Mucosa of gallbladder (tissue), 1 donor: ENCODE data around the gene ISCU. TPM values are rescaled to one million over a fixed set of nuclear protein-coding genes. Genes with fewer than 3 reads are reported as not detected.
"Not testable (repeated sequence)": the region's sequence is repeated elsewhere in the genome, so short reads cannot be mapped to it uniquely, and the experiment has no call there.

ENCODE experiments used
- DNase-seq: peaks from one replicate; pipeline ENCODE4 v3.0.0-alpha.2; 2020; ENCODE audit warnings: low spot score
- total RNA-seq: library from RNA; stranded (reverse); gene quantifications from one replicate; pipeline ENCODE4 v1.2.1, GENCODE V29; 2021
- donor health status: DM: no; HTN: no; CAD: no.

ISCU gene
- total RNA-seq, 1 donor from 2014 or later: 129 TPM

DNA sequence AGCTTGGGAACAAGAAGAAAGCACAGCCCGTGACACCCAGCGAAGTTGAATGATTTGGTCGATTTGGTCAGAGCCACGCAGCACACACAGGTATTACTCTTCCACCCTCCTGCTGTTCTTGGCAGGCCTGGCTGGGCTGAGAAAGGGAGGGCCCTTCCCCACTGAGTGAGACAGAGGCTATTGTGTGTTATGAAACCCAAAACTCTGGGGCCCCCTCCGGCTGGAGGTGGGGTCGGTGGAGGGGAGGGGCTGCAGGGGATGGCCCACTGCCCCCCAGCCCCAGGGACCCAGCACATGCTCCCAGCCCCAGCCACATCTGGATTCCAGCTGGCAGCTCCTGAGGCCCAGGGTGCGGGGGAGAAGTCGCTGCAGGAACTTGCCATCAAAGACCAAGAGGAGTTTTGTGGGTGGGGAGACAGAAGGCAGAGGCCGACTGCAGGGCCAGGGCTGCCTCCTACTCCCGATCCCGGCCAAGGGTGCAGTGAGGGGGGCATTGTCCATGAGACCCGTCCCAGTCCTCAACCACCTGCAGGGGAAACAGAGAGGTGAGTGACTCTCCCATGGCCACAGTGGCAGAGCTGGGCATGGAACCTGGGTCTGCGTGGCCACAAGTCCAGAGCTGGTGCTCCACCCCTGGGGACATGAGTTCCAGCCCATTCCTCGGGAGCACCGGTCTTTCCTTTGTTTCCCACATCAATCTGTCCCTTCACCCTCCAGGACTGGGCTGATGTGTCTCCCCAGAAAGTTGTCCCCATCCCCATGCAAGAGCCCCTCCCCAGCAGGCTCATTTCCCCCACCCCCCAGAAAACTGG is 26.8 kb downstream of the ISCU start:
- DNase-seq: no peak

GRCh38 chr12:108589840-108590229 is 27.4 kb downstream of the ISCU start:
- DNase-seq: no peak

- not testable (repeated sequence) for DNase-seq
Measured at GRCh38 chr12:108590463-108590862, 28.1 kb downstream of the ISCU start.

- DNase-seq: no peak
Measured at GRCh38 chr12:108591267-108591980, 29.0 kb downstream of the ISCU start.

GRCh38 chr12:108592033-108592909 is 29.9 kb downstream of the ISCU start:
- DNase-seq: no peak

DNA sequence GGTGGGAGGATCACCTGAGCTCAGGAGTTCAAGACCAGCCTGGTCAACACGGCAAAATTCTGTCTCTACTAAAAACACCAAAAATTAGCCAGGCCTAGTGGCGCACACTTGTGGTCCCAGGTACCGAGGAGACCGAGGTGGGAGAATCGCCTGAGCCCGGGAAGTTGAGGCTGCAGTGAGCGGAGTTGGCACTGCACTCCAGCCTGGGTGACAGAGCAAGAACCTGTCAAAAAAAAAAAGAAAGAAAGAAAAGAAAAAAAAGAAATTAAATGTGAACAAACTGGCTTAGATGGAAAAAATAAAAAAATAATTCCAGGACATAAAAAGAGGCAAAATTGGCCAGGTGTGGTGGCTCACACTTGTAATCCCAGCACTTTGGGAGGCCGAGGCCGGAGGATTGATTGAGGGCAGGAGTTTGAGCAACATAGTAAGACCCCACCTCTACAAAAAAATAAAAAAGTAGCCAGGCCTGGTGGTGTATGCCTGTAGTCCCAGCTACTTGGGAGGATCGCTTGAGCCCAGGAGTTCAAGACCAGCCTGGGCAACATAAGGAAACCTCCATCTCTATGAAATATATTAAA is 32.0 kb downstream of the ISCU start:
- no peak for DNase-seq

- DNase-seq: no peak
Measured at GRCh38 chr12:108594960-108595710, 32.7 kb downstream of the ISCU start.

DNA sequence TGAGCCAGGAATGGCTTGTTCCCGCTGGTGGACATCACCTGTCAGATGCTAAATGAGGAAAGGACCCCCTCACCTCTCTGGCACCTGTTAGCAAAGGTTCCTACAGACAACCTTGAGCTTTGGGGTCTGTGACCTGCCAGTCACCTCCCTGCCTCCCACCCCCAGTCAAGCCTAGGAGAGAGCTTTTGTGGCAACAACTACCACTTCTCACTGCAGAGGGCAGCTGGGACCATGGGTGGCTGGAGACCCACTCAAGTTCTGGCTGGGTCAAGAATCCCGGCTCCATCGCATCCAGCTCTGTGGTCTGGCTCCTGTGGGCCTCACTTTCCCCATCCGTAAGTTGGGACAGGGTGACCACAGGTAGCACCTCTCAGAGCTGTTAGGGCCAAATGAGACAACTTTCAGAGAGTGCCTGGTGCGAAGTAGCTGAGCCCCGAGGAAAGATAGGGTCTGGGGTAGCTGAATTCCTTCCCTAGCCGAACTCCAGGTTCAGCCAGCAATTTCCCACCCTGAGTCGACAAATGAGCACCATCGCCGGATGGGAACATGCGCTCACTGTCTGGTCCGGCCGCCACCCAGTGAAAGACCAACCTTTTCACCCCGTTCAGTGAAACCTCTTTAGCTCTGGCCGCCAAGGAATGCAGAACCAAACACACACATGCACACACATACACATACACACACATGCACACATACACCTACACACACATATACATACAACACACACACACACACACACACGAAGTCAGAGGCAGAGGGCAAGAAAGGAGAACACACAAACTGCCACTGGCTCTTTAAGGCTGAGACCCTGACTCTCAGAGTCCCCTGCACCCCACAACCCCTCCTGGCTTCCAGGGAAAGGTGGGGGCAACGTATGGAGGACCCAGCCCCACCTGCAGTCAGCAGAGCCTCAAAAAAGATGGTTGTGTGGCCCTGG is 33.6 kb downstream of the ISCU start:
- DNase-seq: no peak

DNA sequence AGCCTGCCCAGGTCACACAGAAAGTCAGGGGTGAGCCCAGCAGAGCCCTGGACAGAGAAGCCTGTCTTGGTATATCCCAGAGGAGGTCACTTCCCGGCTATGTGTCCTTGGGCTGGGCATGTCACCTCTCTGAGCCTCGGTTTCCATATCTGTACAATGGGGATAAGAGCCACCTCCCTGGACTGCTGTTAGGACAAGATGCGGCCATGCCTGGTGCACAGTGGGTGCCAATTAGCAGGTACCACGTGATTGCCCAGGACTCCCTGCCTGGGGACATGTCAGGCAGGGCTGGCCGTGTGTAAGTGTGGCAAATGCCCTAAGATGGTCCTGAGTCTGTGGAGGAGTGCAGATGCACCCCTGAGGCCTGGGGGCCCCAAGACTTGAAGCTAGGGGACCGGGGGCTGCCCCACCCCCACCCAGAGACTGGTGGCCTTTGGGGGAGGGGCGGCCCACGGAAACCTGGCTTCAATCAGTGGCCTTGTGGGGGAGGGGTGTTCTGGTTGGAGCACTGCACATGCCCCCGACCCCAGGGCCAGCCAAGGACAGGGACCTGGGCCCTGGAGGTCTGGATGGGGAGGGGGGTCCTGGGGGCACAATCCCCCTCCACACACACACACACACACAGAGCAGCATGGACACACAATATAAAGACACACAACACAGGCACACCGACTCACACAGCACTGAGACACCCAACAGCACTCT is 34.6 kb downstream of the ISCU start:
- DNase-seq: no peak

- no peak for DNase-seq
Measured at GRCh38 chr12:108597559-108598471, 35.4 kb downstream of the ISCU start, which contains the start of gene TMEM119. TMEM119 (minus strand) TSS chr12:108598084; CDS start chr12:108592383, 5,701 bp downstream.

DNA sequence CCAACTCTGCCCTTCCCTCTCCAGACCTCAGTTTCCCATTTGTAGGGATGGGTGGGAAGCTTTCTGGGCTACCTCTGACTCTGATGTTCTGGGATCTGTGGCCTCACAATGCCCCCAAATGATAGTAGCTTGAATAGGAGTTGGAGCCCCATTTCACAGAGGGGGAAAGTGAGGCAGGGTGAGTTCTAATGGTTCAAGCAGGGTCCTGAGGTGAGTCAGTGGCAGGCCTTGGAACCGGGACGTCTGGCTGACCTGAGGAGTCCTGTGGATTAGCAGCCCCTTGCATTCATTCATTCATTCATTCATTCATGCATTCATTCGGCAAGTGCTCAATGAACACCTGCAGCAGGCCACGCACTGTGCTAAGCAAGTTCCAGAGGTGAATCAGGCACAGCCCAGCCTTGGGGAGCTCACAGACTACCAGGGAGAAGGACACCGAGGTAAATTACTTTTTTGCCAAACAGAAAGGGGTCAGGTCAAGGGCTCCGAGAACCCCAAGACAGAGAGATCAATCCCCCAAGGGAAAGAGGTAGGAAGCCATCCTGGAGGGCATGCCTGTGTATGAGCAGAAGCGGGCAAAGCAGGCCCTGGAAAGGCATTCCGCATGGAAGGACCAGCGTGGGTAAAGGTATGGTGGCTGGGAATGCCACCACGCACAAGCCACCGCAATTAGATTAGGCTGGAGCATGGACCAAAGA is 36.3 kb downstream of the ISCU start:
- DNase-seq: no peak

- no peak for DNase-seq
Measured at GRCh38 chr12:108599541-108599940, 37.1 kb downstream of the ISCU start.

DNA sequence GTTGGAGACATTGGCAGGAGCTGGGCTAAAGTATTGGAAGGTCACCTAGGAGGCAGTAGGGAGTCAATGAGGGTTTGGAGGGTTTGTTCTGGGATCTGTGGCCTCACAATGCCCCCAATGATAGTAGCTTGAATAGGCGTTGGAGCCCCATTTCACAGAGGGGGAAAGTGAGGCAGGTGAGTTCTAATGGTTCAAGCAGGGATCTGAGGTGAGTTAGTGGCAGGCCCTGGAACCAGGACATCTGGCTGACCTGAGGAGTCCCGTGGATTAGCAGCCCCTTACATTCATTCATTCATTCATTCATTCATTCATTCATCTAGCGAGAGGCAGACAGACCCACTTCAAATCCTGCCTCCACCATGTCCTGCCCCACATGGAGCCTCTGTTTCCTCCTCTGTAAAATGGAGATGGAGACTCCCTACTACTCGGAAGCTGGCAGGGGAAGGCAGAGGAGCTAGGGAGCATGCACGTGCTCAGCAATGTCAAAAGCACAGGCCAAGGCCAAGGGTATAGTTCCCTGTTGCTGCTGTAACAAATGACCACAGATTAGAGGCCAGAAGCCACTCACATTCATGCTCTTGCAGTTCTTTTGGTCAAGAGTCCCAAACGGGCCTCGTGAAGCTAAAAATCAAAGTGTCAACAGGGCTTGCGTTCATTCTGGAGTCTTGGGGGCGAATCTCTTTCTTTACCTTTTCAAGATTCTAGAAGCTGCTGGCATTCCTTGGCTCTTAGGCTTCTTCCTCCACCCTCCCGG is 37.7 kb downstream of the ISCU start:
- no peak for DNase-seq

GRCh38 chr12:108600702-108601007 is 38.3 kb downstream of the ISCU start:
- no peak for DNase-seq

DNA sequence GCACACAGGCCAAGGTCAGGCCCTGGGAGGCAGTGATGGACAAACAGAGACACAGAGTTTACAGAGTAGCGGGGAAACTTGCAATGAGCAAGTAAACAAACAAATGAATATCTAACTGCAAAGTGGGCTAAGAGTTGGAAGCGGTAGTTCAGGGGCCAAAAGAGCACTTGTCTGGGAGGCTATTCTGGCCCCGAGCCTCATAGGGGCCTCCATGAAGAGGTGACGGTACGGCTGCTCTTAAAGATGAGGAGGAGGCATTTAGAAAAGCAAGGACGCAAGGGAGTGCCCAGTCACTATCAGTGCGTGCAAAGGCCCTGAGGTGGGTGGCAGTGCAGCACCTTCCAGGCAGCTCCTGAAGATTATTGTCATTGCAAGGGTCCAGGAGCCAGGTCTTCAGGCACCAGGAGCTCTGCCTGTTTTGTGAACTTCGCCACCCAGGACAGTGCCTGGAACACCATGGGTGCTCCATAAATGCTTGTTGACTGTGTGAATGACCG is 39.9 kb downstream of the ISCU start:
- DNase-seq: no peak

GRCh38 chr12:108602976-108603704 is 40.7 kb downstream of the ISCU start:
- DNase-seq: no peak
